ENCODE measurements around the gene MUCL3. TPM values are rescaled to one million over a fixed set of nuclear protein-coding genes. Genes with fewer than 3 reads are reported as not detected.

MUCL3 gene
- total RNA-seq, 2 donors from 2014 or later, result under 0.01 to 0.52 TPM

DNA sequence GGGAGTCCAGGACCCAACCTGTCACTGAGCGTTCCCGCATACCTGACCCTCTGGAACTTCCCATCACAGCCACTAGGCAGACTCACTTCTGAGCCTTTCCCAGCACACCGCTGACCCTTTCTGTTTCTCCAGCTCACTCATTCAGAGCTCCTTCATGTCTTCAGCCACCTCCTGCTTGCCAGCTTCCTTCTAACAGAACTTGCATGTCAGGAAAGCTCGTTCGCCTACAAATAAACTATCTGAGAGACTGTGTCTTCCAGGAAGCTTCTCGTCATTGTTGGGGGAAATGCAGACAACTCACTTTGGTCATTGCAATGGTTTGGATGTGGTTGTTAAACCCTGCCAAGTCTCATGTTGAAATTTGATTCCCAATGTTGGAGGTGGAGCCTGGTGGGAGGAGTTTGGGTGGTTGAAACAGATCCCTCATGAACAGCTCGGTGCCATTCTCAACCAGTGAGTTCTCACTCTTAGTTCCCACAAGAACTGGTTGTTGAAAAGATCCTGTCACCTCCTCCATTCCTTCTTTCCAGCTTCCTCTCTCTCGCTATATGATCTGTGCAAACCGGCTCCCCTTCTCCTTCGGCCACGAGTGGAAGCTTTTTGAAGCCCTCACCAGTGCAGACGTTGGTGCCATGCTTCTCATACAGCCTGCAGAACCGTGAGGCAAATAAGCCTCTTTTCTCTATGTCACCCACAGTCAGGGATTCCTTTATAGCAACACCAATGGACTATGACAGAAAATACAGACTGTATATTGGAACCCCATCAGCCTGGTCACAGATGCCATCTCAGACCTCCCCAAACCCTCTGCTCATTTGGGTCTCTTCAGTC is 41.4 kb downstream of the MUCL3 start:
- H3K4me1 ChIP-seq, result peaks cover 6% of the 10 kb centered on the region
- 5 to 9% methylated on average over 13 of the region's 13 CpGs for WGBS, 2 donors
- ATAC-seq (peak; percentile 92), DNase-seq (peak; percentile 58 to 76 (median 68))
- no peaks in the 10 kb centered on the region for H3K9me3 ChIP-seq
- H3K27me3 ChIP-seq, result no peaks in the 10 kb centered on the region
- intact Hi-C loops (cut with DNase I), result no loop called here
- peak overlapping the region in 3 of 4 donors; percentile 13 to 62 (median 39) for H3K27ac ChIP-seq
- no peak overlapping the region for H3K4me3 ChIP-seq
- H3K36me3 ChIP-seq (replicated peaks in 1 of 2; ENCODE audit: insufficient read depth in 1 of 2, low read depth in 2 of 2), result no peaks in the 10 kb centered on the region
- no peak for TF ChIP-seq POLR2A (IDR thresholded peaks at IDR 0.05)
- TF ChIP-seq, protein P1, sequence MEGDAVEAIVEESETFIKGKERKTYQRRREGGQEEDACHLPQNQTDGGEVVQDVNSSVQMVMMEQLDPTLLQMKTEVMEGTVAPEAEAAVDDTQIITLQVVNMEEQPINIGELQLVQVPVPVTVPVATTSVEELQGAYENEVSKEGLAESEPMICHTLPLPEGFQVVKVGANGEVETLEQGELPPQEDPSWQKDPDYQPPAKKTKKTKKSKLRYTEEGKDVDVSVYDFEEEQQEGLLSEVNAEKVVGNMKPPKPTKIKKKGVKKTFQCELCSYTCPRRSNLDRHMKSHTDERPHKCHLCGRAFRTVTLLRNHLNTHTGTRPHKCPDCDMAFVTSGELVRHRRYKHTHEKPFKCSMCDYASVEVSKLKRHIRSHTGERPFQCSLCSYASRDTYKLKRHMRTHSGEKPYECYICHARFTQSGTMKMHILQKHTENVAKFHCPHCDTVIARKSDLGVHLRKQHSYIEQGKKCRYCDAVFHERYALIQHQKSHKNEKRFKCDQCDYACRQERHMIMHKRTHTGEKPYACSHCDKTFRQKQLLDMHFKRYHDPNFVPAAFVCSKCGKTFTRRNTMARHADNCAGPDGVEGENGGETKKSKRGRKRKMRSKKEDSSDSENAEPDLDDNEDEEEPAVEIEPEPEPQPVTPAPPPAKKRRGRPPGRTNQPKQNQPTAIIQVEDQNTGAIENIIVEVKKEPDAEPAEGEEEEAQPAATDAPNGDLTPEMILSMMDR (IDR thresholded peaks at IDR 0.05), result peak in 5 of 7 experiments; percentile 23 to 52 (median 45)

DNA sequence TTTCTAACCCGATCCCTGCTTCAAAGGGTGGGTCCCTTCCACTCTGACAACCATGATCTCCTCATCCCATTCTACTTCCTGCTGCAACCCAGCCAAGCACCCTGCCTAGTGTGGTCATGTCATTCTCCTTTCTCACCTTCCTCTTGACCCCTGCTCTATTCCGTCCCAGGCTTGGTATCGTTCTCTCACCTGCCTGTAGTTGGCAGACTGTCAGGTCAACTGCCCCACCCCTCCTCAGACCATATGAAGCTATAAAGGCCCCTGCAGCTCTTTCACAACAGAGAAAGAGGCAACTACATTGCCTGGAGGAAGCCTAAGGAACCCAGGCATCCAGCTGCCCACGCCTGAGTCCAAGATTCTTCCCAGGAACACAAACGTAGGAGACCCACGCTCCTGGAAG is 42.7 kb downstream of the MUCL3 start, which contains the start of gene MUC21:
TSS of gene MUC21 (plus strand) at position 280 of the 400 bp plus-strand sequence. CDS start 241 bp downstream, outside the sequence.
- ATAC-seq (no peak), DNase-seq (no peak)
- Histone ChIP-seq H3K27ac (peak within 1 kb of the TSS in 2 of 4 donors; percentile 13 to 39), H3K36me3 (replicated peaks in 1 of 2; ENCODE audit: insufficient read depth in 1 of 2, low read depth in 2 of 2) (no peaks in the 10 kb centered on the region), H3K4me1 (peaks cover 6% of the 10 kb centered on the region), H3K4me3 (no peak within 1 kb of the TSS), H3K27me3 (no peaks in the 10 kb centered on the region), H3K9me3 (no peaks in the 10 kb centered on the region)
- no peak for TF ChIP-seq POLR2A (IDR thresholded peaks at IDR 0.05)
- TF ChIP-seq, protein P1 (IDR thresholded peaks at IDR 0.05), result no peak
- intact Hi-C loops (cut with DNase I), result no loop called here
- 69 to 77% methylated on average over 6 of the region's 6 CpGs for WGBS, 2 donors

DNA sequence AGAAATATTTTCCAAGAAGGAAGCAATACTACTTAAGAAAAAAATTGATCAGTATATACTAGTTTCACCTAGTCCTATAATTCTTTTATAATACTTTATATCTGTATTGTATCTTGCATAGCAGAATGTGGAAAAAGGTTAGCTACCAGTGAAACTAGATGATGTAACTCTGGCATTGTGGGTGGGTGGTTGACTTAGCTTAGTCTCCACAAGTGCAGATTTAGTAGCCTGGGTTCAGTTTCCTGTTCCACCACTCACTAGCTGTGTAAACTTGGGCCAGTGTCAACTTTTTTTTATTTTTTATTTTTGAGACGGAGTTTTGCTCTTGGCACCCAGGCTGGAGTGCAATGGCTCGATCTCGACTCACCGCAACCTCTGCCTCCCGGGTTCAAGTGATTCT is 44.7 kb downstream of the MUCL3 start:
- Histone ChIP-seq H3K36me3 (replicated peaks in 1 of 2; ENCODE audit: insufficient read depth in 1 of 2, low read depth in 2 of 2) (no peaks in the 10 kb centered on the region), H3K27me3 (no peaks in the 10 kb centered on the region), H3K4me1 (peaks cover 6% of the 10 kb centered on the region), H3K27ac (no peak overlapping the region), H3K9me3 (no peaks in the 10 kb centered on the region), H3K4me3 (no peak overlapping the region)
- 78 to 84% methylated on average over 5 of the region's 5 CpGs for WGBS, 2 donors
- ATAC-seq (no peak), DNase-seq (no peak)
- TF ChIP-seq POLR2A (IDR thresholded peaks at IDR 0.05), result no peak
- TF ChIP-seq, protein P1 (IDR thresholded peaks at IDR 0.05), result no peak
- intact Hi-C loops (cut with DNase I), result no loop called here

DNA sequence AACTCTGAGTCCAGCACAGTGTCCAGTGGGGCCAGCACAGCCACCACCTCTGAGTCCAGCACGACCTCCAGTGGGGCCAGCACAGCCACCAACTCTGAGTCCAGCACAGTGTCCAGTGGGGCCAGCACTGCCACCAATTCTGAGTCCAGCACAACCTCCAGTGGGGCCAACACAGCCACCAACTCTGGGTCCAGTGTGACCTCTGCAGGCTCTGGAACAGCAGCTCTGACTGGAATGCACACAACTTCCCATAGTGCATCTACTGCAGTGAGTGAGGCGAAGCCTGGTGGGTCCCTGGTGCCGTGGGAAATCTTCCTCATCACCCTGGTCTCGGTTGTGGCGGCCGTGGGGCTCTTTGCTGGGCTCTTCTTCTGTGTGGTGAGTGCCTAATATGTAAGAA is 46.5 kb downstream of the MUCL3 start:
- H3K27ac ChIP-seq, result no peak overlapping the region
- peaks cover 5% of the 10 kb centered on the region for H3K4me1 ChIP-seq
- H3K27me3 ChIP-seq, result no peaks in the 10 kb centered on the region
- ATAC-seq (no peak), DNase-seq (no peak)
- TF ChIP-seq, protein P1 (IDR thresholded peaks at IDR 0.05), result no peak
- TF ChIP-seq POLR2A (IDR thresholded peaks at IDR 0.05), result no peak
- no peak overlapping the region for H3K4me3 ChIP-seq
- H3K9me3 ChIP-seq, result no peaks in the 10 kb centered on the region
- H3K36me3 ChIP-seq (replicated peaks in 1 of 2; ENCODE audit: insufficient read depth in 1 of 2, low read depth in 2 of 2), result no peaks in the 10 kb centered on the region
- intact Hi-C loops (cut with DNase I), result no loop called here
- WGBS, 2 donors, result 85 to 90% methylated on average over 4 to 6 of the region's 6 CpGs
